Osteoblast (primary cell): ENCODE results near the gene KLK6. TPM values are rescaled to one million over a fixed set of nuclear protein-coding genes. Genes with fewer than 3 reads are reported as not detected.

ENCODE experiments used
- DNase-seq: peaks from one replicate; pipeline ENCODE4 v3.0.0; 2011; ENCODE audit warnings: low spot score, mixed read lengths; ENCODE audit not compliant: insufficient read length; ENCODE audit errors: missing footprints
- H2AFZ ChIP-seq: 2 replicates; pipeline ENCODE4 v1.6.0; 2011; ENCODE audit warnings: mild to moderate bottlenecking, low read length
- H3K27ac ChIP-seq: 2 replicates; pipeline ENCODE4 v1.5.1; 2011; ENCODE audit warnings: mild to moderate bottlenecking, low read depth, low read length, moderate library complexity
- H3K27me3 ChIP-seq: 2 replicates; pipeline ENCODE4 v1.6.0; 2012; ENCODE audit warnings: mild to moderate bottlenecking, control low read depth, inconsistent platforms, low read length, moderate library complexity; ENCODE audit not compliant: insufficient read depth
- H3K36me3 ChIP-seq: 2 replicates; pipeline ENCODE4 v1.5.1; 2011; ENCODE audit warnings: mild to moderate bottlenecking, low read length, control low read depth, moderate library complexity; ENCODE audit not compliant: insufficient read depth
- H3K4me1 ChIP-seq: 2 replicates; pipeline ENCODE4 v1.5.1; 2011; ENCODE audit warnings: mild to moderate bottlenecking, low read length, control low read depth, moderate library complexity; ENCODE audit not compliant: insufficient read depth
- H3K4me2 ChIP-seq: 2 replicates; pipeline ENCODE4 v1.6.0; 2011; ENCODE audit warnings: mild to moderate bottlenecking, low read length; ENCODE audit not compliant: insufficient read depth
- H3K4me3 ChIP-seq: fragments of 200-600 bp; sonication (generic); 3 replicates; pipeline ENCODE4 v1.5.1; 2012; ENCODE audit warnings: mild to moderate bottlenecking, low read length, inconsistent platforms; ENCODE audit not compliant: insufficient read depth
- H3K79me2 ChIP-seq: 2 replicates; pipeline ENCODE4 v1.6.0; 2012; ENCODE audit warnings: mild to moderate bottlenecking, low read length, control low read depth, inconsistent platforms; ENCODE audit not compliant: insufficient read depth
- H3K9me3 ChIP-seq: 2 replicates; pipeline ENCODE4 v1.5.1; 2011; ENCODE audit warnings: low read depth, low read length, control low read depth
- H4K20me1 ChIP-seq: 2 replicates; pipeline ENCODE4 v1.6.0; 2012; ENCODE audit warnings: mild to moderate bottlenecking, low read length, control low read depth; ENCODE audit not compliant: insufficient read depth
- total RNA-seq: library from RNA; depleted of rRNA; stranded (reverse); fragments of >200 nt; gene quantifications from 2 replicates; pipeline ENCODE4 v1.2.3, GENCODE V29; 2012
- TF ChIP-seq, protein P1 (sequence below): IDR thresholded peaks from 2 replicates; pipeline ENCODE4 v1.5.1; 2011; ENCODE audit warnings: mild to moderate bottlenecking, low read depth, low read length, moderate library complexity; ENCODE audit errors: extremely low read depth

The KLK6 gene
- total RNA-seq, 1 donor: not detected

DNA sequence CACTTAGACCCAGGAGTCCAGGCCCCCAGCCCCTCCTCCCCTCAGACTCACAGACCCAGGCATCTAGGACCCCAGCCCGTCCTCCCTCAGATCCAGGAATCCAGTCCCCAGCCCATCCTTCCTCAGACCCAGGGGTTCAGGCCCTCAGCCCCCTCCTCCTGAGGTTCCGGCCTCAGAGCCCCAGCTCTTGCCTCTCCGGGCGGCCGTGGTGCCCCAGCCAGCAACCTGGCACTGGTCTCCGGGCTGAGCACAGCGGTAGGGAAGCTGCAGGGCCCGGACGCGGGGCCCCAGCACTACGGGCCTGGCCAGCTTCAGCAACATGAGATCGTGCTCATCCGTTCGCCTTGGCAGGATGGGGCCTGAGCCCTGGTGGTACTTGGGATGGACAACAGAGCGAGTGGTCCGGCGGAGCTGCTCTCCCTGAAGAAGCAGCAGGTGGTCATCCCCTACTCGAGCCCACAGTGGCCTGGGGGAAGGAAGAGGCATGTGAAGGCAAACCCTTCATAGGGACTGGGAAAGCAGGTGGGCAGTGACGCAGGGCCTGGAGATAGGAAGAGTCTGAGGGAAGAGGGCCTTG lies 46.4 kb upstream of the KLK6 start:
- Histone ChIP-seq H3K27ac (no peak overlapping the region), H2AFZ (no peak overlapping the region), H3K4me1 (no peaks in the 10 kb centered on the region), H3K9me3 (no peaks in the 10 kb centered on the region), H3K27me3 (peaks cover 34% of the 10 kb centered on the region), H3K4me3 (no peak overlapping the region), H3K36me3 (no peaks in the 10 kb centered on the region), H3K79me2 (no peaks in the 10 kb centered on the region), H3K4me2 (no peak overlapping the region), H4K20me1 (no peaks in the 10 kb centered on the region)
- peak; percentile 68 for DNase-seq
- TF ChIP-seq, protein P1, sequence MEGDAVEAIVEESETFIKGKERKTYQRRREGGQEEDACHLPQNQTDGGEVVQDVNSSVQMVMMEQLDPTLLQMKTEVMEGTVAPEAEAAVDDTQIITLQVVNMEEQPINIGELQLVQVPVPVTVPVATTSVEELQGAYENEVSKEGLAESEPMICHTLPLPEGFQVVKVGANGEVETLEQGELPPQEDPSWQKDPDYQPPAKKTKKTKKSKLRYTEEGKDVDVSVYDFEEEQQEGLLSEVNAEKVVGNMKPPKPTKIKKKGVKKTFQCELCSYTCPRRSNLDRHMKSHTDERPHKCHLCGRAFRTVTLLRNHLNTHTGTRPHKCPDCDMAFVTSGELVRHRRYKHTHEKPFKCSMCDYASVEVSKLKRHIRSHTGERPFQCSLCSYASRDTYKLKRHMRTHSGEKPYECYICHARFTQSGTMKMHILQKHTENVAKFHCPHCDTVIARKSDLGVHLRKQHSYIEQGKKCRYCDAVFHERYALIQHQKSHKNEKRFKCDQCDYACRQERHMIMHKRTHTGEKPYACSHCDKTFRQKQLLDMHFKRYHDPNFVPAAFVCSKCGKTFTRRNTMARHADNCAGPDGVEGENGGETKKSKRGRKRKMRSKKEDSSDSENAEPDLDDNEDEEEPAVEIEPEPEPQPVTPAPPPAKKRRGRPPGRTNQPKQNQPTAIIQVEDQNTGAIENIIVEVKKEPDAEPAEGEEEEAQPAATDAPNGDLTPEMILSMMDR: no peak

DNA sequence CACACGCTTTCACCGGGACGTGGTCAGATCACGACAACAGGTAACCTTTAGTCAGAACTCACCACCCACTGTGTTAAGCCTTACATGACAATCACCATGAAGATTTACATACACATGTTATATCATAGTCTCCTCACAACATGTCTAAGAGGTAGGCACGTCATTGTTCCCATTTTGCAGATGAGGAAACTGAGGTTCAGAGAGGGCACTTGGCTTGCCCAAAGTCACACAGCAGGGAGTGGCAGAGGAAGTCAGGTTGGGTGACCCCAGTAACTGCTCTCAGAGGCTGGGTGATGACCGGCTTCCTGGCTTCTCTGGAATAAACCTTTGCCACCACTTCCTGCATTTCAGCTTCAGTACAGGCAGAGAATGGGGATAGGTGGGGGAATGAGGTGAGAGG lies 44.9 kb upstream of the KLK6 start:
- Histone ChIP-seq H3K27ac (no peak overlapping the region), H3K4me1 (no peaks in the 10 kb centered on the region), H3K27me3 (peaks cover 22% of the 10 kb centered on the region), H4K20me1 (no peaks in the 10 kb centered on the region), H3K9me3 (no peaks in the 10 kb centered on the region), H3K79me2 (no peaks in the 10 kb centered on the region), H3K4me2 (no peak overlapping the region), H3K4me3 (no peak overlapping the region), H3K36me3 (no peaks in the 10 kb centered on the region), H2AFZ (no peak overlapping the region)
- TF ChIP-seq, protein P1: no peak
- DNase-seq: peak; percentile 71

DNA sequence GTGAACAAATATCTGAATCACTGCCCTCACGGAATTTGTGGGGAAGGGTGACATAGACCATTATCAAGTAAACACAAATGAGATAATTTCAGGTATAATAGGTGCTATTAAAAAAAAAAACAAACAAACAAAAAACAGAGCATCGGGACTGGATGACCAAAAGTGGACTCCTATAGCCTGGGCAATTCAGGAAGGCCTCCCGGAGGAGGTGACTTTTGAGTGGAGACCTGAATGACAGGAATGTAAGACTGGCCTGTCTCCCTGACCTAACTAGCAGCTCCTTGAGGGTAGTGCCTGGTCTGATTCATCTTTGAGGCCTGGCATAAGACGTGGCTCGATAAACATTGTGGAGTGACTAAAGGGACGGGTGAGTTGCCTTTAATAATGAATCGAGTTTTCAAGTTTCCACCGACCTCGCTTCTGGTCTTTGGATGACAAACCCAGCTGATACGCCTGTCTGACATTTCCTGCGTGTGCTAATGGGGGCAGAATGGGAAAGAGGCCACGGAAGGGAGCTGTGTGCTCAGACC lies 43.3 kb upstream of the KLK6 start:
- no peaks in the 10 kb centered on the region for H3K4me1 ChIP-seq
- no peaks in the 10 kb centered on the region for H3K9me3 ChIP-seq
- TF ChIP-seq, protein P1: no peak
- no peaks in the 10 kb centered on the region for H3K79me2 ChIP-seq
- H3K27ac ChIP-seq: no peak overlapping the region
- DNase-seq: peak; percentile 42
- H3K27me3 ChIP-seq: peaks cover 8% of the 10 kb centered on the region
- no peaks in the 10 kb centered on the region for H4K20me1 ChIP-seq
- no peak overlapping the region for H3K4me2 ChIP-seq
- H2AFZ ChIP-seq: no peak overlapping the region
- H3K36me3 ChIP-seq: no peaks in the 10 kb centered on the region
- no peak overlapping the region for H3K4me3 ChIP-seq

DNA sequence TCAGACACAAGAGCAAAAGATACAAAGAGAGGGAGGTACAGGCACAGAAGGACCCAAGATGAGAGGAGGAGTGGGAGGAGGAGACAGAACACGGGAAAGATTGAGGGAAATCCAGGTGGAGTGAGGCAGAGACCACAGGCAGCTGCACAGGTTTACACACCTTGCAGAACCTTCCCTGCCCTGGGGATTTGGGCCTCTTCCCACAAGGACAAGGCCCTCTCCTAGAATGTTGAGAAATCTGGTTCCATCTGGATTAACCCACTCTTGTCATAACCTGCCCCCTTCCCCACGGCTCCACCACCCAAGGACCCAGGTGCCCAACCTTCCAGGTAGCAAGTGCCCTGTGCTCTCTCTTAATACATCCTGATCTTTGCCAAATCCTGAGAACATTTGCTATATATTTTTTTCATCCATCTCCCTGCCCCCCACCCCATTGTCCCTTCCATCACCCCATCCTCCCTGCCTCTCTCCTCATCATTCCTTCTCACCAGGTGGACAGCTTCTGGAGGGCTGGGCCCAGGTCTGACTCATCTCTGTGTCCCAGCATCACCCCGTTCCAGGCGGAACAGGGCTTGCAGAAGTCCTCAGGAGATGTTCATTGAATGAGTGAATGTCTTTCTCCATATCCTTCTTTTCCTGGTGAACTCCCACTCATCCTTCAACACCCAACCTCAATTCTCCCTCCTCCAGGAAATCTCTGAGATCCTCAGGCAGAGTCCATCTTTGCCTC lies 40.8 kb upstream of the KLK6 start:
- Histone ChIP-seq H3K27me3 (no peaks in the 10 kb centered on the region), H3K27ac (no peak overlapping the region), H4K20me1 (no peaks in the 10 kb centered on the region), H3K4me3 (no peak overlapping the region), H2AFZ (no peak overlapping the region), H3K79me2 (no peaks in the 10 kb centered on the region), H3K9me3 (no peaks in the 10 kb centered on the region), H3K4me2 (no peak overlapping the region), H3K36me3 (no peaks in the 10 kb centered on the region), H3K4me1 (no peaks in the 10 kb centered on the region)
- TF ChIP-seq, protein P1: no peak
- no peak for DNase-seq
